DND-41 (cell line): ENCODE results near the gene PEX5L.

Experiments
- CTCF ChIP-seq: IDR thresholded peaks from 2 replicates; pipeline ENCODE4 v1.5.1; 2012; ENCODE audit warnings: borderline replicate concordance, low read length, moderate library complexity, mild to moderate bottlenecking; ENCODE audit not compliant: poor library complexity, severe bottlenecking; ENCODE audit errors: extremely low read depth
- EZH2 ChIP-seq: IDR thresholded peaks from 3 replicates; pipeline ENCODE4 v1.6.1; 2012; ENCODE audit warnings: borderline replicate concordance, low read depth, mild to moderate bottlenecking, moderate library complexity, low read length, inconsistent platforms; ENCODE audit not compliant: severe bottlenecking

GRCh38 chr3:179895330-179895729 is 141.4 kb downstream of the PEX5L start:
- TF ChIP-seq CTCF = no peak
- TF ChIP-seq EZH2 = no peak
